Right cardiac atrium (tissue), 5 donors: ENCODE results near the gene DDX43. TPM values are rescaled to one million over a fixed set of nuclear protein-coding genes. Genes with fewer than 3 reads are reported as not detected.

Source experiments
- ATAC-seq, 2 donors: fragments of 200-7000 bp; cut with Tn5 transposase; one replicate each; pipeline versions ENCODE4 v1.8.0 to v1.9.1; 2020; ENCODE audit warnings: moderate library complexity in 2 of 2, mild to moderate bottlenecking in 1 of 2
- DNase-seq, 3 donors: peaks; one replicate each; pipeline ENCODE4 v3.0.0-alpha.2; 2020
- H3K27ac ChIP-seq: one replicate; pipeline ENCODE4 v1.5.1; 2013; ENCODE audit warnings: mild to moderate bottlenecking, low read length, control low read depth, moderate library complexity
- H3K27me3 ChIP-seq: one replicate; pipeline ENCODE4 v1.6.1; 2013; ENCODE audit not compliant: control insufficient read depth, insufficient read depth
- H3K4me1 ChIP-seq: one replicate; pipeline ENCODE4 v1.6.1; 2013; ENCODE audit warnings: low read length; ENCODE audit not compliant: control insufficient read depth, insufficient read depth
- H3K4me3 ChIP-seq: one replicate; pipeline ENCODE4 v1.5.1; 2013; ENCODE audit warnings: low read length, control low read depth
- H3K9me3 ChIP-seq: one replicate; pipeline ENCODE4 v1.6.1; 2013; ENCODE audit warnings: low read length; ENCODE audit not compliant: control insufficient read depth
- WGBS: extraction: QIAGEN DNeasy Blood & Tissue Kit; methylation state at CpG from one replicate; pipeline ENCODE4 v1.1.7; 2013; 5-methylcytosine and 5-hydroxymethylcytosine counted together
- intact Hi-C, 4 donors: fragments of 100-400 bp; cut with DNase I; formaldehyde crosslinking; loops; one replicate each; pipeline versions ENCODE4 v1.11.0 to v1.14.0; 2022 to 2023
- long read RNA-seq, 4 donors: library from polyadenylated mRNA; unstranded; transcript quantifications; one replicate each; pipeline ENCODE4 v2.0.0, GENCODE V29; 2020 to 2021
- polyA plus RNA-seq: library from polyadenylated mRNA; stranded (reverse); fragments of 200-250 nt; gene quantifications from one replicate; pipeline ENCODE4 v1.2.3, GENCODE V29; 2013
- total RNA-seq, 4 donors: library from RNA; stranded (reverse); fragmentation: NEBNext Ultra II Directional; extraction: Animal tissue kit (Norgen Biotek cat#: 25700); gene quantifications; one replicate each; pipeline ENCODE4 v1.2.1, GENCODE V29; 2021
- donor health status: healthy with polysubstance abuse.
- donor health status: DM: no; HTN: yes; CAD: no.
- donor health status: DM: no; HTN: no; CAD: no.
- donor health status: DM: no; HTN: yes; CAD: no; lungs with severe emphysema.
- donor health status: DM: yes; HTN: yes; CAD: no.

The DDX43 gene
- total RNA-seq (1 to 10 TPM in 2 of 4 donors, under 1 TPM in 2; 0.40 to 1.9 (median 0.97) TPM), polyA plus RNA-seq (0.16 TPM)
- long read RNA-seq, donor 1, partial matches to known transcripts: 1 of 8 reads
- long read RNA-seq, donor 1, other reads (novel, unspliced or antisense): 4 of 8 reads
- long read RNA-seq, donor 2, partial matches to known transcripts: 0 of 1 reads
- long read RNA-seq, donor 2, other reads (novel, unspliced or antisense): 0 of 1 reads
- long read RNA-seq, donor 3, partial matches to known transcripts: 0 of 5 reads
- long read RNA-seq, donor 3, other reads (novel, unspliced or antisense): 2 of 5 reads
- long read RNA-seq, donor 4, partial matches to known transcripts: 0 of 1 reads
- long read RNA-seq, donor 4, other reads (novel, unspliced or antisense): 0 of 1 reads

DNA sequence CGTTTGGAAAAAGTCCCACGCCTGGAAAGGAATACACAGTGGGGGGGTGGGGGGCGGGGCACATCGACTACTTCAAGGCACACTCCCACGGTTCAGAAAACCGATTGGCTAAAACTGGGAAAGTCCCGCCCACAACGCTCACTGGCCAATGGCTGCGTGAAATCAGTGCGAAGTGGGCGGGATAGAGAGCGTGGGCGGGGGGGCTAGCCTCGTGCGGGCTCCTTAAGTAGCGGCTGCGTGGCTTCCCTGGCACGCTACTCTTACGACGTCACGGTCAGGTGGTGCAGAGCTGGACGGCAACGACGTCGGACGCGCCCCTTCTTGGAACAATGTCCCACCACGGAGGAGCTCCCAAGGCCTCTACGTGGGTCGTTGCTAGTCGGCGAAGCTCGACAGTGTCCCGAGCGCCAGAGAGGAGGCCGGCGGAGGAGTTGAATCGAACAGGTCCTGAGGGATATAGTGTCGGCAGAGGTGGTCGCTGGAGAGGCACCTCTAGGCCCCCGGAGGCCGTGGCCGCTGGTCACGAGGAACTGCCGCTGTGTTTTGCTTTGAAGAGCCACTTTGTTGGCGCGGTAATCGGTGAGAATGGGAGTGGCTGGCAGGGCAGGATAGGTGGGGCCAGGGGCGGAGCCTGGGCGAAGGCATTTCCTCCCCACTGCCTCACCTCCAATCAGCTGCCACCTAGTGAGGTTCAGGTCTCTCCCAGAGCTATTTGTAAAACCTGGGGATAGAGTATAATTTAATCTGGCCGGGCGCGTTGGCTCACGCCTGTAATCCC lies at the start of gene DDX43:
DDX43 (plus strand) TSS at position 252 of the 778 bp plus-strand sequence; CDS start at position 330, 78 bp downstream.
- Histone ChIP-seq H3K27me3 (no peaks in the 10 kb centered on the region), H3K27ac (no peak within 1 kb of the TSS), H3K9me3 (no peaks in the 10 kb centered on the region), H3K4me3 (no peak within 1 kb of the TSS), H3K4me1 (no peaks in the 10 kb centered on the region)
- ATAC-seq: peak; percentile 83 to 95
- 79% methylated on average over 54 of the region's 54 CpGs for WGBS
- DNase-seq: peak; percentile 65 to 92 (median 82)
- intact Hi-C loops: no loop called here

DNA sequence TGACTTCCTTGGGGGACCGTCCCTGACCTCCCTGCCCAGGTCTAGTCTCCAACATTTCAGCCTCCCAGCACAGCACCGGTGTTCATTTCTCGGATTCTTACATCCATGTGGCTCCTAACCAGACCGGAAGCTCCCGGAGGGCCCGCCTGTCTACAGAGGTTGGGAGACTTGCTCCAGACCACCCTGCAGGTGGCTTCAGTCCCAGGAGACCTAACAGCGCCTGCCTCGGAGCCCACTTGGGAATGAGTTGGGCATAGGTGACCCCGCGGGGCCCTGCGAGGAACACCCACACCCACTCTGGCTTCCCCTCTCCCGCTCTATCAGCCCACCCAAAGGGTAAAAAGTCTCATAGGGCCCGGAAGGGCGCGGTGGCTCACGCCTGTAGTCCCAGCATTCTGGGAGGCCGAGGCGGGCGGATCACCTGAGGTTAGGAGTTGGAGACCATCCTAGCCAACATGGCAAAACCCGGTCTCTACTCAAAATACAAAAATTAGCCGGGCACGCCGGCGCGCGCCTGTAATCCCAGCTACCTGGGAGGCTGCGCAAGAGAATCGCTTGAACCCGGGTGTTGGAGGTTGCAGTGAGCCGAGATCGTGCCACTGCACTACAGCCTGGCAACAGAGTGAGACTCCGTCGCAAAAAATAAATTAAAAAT lies 46.0 kb upstream of the DDX43 start:
- intact Hi-C loops: no loop called here
- Histone ChIP-seq H3K4me3 (no peak overlapping the region), H3K4me1 (no peaks in the 10 kb centered on the region), H3K27ac (no peak overlapping the region), H3K27me3 (no peaks in the 10 kb centered on the region), H3K9me3 (no peaks in the 10 kb centered on the region)
- ATAC-seq: no peak
- WGBS: 37% methylated on average over 33 of the region's 33 CpGs
- DNase-seq: no peak

DNA sequence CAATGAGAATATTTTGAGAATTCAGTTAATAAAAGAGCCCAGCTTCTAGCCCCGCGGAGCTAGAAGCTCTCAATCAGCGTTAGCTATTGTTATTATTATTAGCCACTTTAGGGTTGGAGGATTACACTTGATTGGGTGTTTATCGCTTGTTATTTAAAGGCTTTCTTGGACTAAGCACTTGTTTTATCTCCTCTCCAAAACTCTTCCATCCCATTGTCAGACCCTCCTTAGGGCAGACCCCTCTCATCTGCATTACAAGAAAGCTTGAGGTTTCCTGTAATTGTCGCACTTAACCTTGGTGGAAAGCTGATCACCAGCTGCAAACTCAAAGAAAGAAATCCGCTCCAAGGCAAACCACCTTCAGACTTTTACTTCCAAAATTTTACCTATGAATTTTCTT lies 45.3 kb upstream of the DDX43 start:
- intact Hi-C loops: no loop called here

DNA sequence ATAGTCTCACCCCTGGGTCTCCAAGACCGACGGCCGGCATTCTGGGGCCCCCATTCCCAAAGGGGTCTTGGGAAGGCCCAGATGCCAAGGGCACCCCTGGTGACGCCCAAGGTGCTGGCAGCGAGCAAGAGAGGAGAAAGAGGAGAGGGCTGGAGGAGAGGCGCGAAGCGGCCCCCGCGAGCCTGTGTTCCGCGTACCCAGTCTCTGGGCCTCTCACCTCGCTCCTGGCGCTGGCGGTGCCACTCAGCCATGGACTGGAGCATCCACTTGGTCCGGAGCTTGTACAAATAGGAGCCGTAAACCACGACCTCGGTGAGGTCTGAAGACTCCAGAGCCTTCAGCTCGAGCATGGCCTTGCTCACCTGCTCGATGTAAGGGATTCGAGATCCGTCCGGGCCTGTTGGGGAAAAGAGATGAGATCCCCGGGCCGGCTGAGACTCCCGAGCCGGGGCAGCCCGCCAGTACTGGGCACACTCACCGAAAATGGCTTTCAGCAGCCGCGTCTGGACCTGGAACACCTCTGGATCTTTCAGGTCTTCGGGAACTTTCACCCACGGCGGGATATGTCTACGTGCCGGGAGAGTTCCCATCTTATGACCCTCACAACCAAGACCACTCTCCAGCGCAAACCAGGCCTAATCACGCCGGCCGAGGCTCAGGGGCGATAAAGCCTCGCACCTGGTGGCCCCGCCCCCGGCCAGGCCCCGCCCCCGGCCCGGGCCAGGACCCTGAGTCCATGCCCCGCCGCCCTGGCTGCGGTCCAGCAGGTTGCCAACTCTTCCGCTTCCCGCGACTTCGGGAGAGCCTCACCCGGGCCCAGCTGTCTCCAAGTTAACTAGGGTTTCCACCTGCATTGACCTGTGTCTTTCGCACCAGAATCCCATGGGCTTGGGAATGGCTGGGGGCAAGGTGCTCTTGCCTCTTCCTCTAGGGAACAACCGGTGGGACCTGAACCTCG lies 40.7 kb upstream of the DDX43 start, which contains the start of gene DPPA5:
DPPA5 (minus strand) TSS at position 641 of the 958 bp plus-strand sequence; CDS start at position 590, 51 bp downstream.
- Histone ChIP-seq H3K4me1 (no peaks in the 10 kb centered on the region), H3K9me3 (no peaks in the 10 kb centered on the region), H3K4me3 (no peak within 1 kb of the TSS), H3K27ac (no peak within 1 kb of the TSS), H3K27me3 (no peaks in the 10 kb centered on the region)
- WGBS: 72% methylated on average over 59 of the region's 59 CpGs
- DNase-seq: no peak
- intact Hi-C loops: no loop called here
- ATAC-seq: no peak

More for the DNA sequence above, 45.3 kb upstream of the DDX43 start:
- Histone ChIP-seq H3K4me3 (no peak overlapping the region), H3K27ac (no peak overlapping the region), H3K27me3 (no peaks in the 10 kb centered on the region), H3K4me1 (no peaks in the 10 kb centered on the region), H3K9me3 (no peaks in the 10 kb centered on the region)
- ATAC-seq: no peak
- DNase-seq: no peak
- WGBS: 23% methylated on average over 6 of the region's 6 CpGs

DNA sequence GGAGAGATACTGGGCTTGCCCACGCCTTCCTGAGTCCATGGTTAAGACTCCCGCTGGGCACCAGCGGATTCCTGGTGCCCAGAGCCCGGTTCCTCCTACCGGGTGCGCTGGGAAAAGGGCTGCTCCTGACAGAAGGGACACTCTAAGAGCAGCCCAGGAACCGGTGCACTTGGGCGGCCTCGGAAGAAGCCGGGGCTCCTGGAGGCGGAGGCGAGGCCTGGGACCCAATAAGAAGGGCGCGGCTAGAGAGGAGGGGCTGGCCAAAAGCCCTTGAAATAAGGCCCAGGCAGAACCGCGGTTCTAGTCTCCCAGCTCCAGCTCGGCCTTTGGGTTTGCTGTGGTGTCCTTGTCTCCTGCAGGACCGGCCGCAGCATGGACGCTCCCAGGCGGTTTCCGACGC lies 32.3 kb upstream of the DDX43 start, which contains the start of gene KHDC3L:
KHDC3L (plus strand) TSS at position 301 of the 400 bp plus-strand sequence; CDS start at position 373, 72 bp downstream.
- 86% methylated on average over 23 of the region's 23 CpGs for WGBS
- H3K27ac ChIP-seq: no peak within 1 kb of the TSS
- no peaks in the 10 kb centered on the region for H3K9me3 ChIP-seq
- no peak for DNase-seq
- no peaks in the 10 kb centered on the region for H3K27me3 ChIP-seq
- ATAC-seq: no peak
- H3K4me3 ChIP-seq: no peak within 1 kb of the TSS
- intact Hi-C loops: no loop called here
- H3K4me1 ChIP-seq: no peaks in the 10 kb centered on the region

DNA sequence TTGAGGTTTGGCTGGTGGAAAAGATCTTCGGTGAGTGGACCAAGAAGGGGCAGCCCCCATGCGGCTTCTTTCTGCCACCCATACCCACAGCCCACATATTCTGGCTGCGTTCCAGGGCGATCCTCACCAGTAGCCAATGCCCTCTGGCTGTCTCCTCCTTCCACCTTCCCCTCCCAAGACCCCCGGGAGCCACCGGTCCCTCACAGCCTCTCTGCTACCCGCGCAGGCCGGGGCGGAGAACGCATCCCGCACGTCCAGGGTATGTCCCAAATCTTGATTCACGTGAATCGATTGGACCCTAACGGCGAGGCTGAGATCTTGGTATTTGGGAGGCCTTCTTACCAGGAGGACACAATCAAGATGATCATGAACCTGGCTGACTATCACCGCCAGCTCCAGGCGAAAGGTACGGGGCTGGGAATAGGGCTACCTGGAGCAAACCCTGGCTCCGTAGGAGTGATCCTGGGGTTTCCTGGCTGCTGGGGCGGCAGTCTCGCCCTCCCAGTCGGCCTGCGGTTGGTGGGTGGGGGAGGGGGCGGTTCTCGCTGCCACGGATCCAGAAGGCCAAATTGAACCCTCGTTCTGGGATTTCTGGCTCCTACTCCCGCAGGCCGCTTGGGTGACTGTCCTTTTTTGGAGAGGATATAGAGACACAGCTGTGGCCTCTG lies 31.6 kb upstream of the DDX43 start:
- ATAC-seq (no peak), DNase-seq (no peak)
- intact Hi-C loops: no loop called here
- Histone ChIP-seq H3K27ac (no peak overlapping the region), H3K9me3 (no peaks in the 10 kb centered on the region), H3K4me1 (no peaks in the 10 kb centered on the region), H3K27me3 (no peaks in the 10 kb centered on the region), H3K4me3 (no peak overlapping the region)
- 93% methylated on average over 31 of the region's 31 CpGs for WGBS

DNA sequence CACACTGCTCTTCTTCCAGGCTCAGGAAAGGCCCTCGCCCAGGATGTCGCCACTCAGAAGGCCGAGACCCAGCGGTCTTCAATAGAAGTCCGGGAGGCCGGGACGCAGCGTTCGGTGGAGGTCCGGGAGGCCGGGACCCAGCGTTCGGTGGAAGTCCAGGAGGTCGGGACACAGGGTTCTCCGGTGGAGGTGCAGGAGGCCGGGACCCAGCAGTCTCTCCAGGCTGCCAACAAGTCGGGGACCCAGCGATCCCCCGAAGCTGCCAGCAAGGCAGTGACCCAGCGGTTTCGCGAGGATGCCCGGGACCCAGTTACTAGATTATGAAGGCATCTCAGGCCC lies 31.1 kb upstream of the DDX43 start:
- Histone ChIP-seq H3K27me3 (no peaks in the 10 kb centered on the region), H3K4me3 (no peak overlapping the region), H3K9me3 (no peaks in the 10 kb centered on the region), H3K4me1 (no peaks in the 10 kb centered on the region), H3K27ac (no peak overlapping the region)
- no peak for DNase-seq
- 95% methylated on average over 23 of the region's 23 CpGs for WGBS
- no peak for ATAC-seq
- intact Hi-C loops: no loop called here

DNA sequence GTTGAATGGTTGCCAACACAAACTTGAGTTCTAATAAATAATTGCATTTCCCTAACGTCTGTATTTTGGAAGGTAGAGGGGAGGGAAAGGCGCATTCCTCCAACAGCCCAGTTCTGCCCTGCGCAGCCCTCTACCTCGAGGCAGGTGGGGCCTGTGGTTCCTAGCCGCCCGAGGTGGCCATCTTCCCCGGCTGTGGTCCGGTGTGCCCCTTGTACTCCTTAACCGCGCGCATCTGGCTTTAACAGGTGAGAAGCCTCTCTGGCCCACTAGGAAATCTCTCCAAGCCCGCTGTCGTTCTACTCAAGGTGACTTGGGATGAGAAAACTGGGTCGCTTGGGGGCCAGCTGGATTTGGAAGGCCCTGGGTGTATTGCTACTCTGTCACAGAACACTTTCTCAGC lies 30.5 kb upstream of the DDX43 start:
- whole genome bisulfite sequencing: 88% methylated on average over 14 of the region's 14 CpGs
- no peaks in the 10 kb centered on the region for H3K9me3 ChIP-seq
- no peak for DNase-seq
- H3K27ac ChIP-seq: no peak overlapping the region
- no peak overlapping the region for H3K4me3 ChIP-seq
- no peaks in the 10 kb centered on the region for H3K4me1 ChIP-seq
- no peaks in the 10 kb centered on the region for H3K27me3 ChIP-seq
- intact Hi-C loops: no loop called here
- no peak for ATAC-seq

DNA sequence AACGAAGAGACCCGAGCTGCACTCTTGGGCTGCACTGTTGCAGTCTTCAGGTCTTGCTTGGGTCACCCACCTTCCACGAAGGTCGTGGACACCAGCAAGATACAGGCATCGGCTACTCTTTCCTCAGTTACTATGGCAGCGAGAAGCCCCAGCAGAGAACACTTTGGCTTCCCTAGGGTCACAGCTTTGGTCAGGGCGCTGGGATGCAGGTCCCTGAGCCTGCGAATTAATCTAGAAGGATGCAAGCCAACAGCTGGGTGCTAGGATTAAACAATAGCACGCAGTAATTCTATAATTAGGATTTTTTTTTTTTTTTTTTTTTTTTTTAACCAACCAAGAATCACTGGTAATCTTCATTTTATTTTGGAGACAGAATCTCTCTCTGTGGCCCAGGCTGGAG lies 30.1 kb upstream of the DDX43 start:
- Histone ChIP-seq H3K27ac (no peak overlapping the region), H3K4me1 (no peaks in the 10 kb centered on the region), H3K9me3 (no peaks in the 10 kb centered on the region), H3K27me3 (no peaks in the 10 kb centered on the region), H3K4me3 (no peak overlapping the region)
- intact Hi-C loops: no loop called here
- WGBS: 88% methylated on average over 9 of the region's 9 CpGs
- DNase-seq (no peak), ATAC-seq (no peak)
